Breast epithelium (tissue), 4 donors: ENCODE measurements around the gene DXO. TPM values are rescaled to one million over a fixed set of nuclear protein-coding genes. Genes with fewer than 3 reads are reported as not detected.
A peak's percentile ranks its signal among the peaks of the same experiment; 100 is the strongest.
"Not testable (repeated sequence)": the region's sequence is repeated elsewhere in the genome, so short reads cannot be mapped to it uniquely, and the experiment has no call there.

Experiments used
- DNase-seq, 2 donors: peaks; one replicate each; pipeline ENCODE4 v3.0.0-alpha.2; 2019; ENCODE audit warnings: low spot score in 2 of 2
- H3K27ac ChIP-seq, 2 donors: fragments of 200-600 bp; sonication (generic) in 1 of 2; one replicate each; pipeline ENCODE4 v1.5.1; 2016 to 2019; ENCODE audit warnings: mild to moderate bottlenecking in 1 of 2
- H3K27me3 ChIP-seq, 2 donors: fragments of 200-600 bp; sonication (generic) in 1 of 2; one replicate each; pipeline versions ENCODE4 v1.5.1 to v1.6.0; 2017 to 2019; ENCODE audit warnings: control low read depth in 1 of 2, mild to moderate bottlenecking in 1 of 2
- H3K36me3 ChIP-seq: fragments of 200-600 bp; one replicate; pipeline ENCODE4 v1.5.1; 2019
- H3K4me1 ChIP-seq, 2 donors: fragments of 200-600 bp; sonication (generic); one replicate each; pipeline ENCODE4 v1.5.1; 2016 to 2019; ENCODE audit warnings: control low read depth in 1 of 2
- H3K4me3 ChIP-seq, 3 donors: fragments of 200-600 bp; sonication (generic); 1 replicate in 2 of 3; 2 replicates in 1 of 3; pipeline ENCODE4 v1.5.1; 2016 to 2019; ENCODE audit warnings: mild to moderate bottlenecking in 3 of 3, moderate library complexity in 2 of 3
- H3K9me3 ChIP-seq, 2 donors: fragments of 200-600 bp; sonication (generic) in 1 of 2; one replicate each; pipeline ENCODE4 v1.5.1; 2016 to 2019; ENCODE audit warnings: control low read depth in 1 of 2
- CTCF ChIP-seq, 3 donors: fragments of 450-650 bp; IDR thresholded peaks; one replicate each; pipeline ENCODE4 v1.5.1; 2016 to 2017; ENCODE audit warnings: antibody characterized with exemption in 3 of 3, mild to moderate bottlenecking in 3 of 3, moderate library complexity in 3 of 3
- POLR2A ChIP-seq: fragments of 450-650 bp; IDR thresholded peaks from one replicate; pipeline ENCODE4 v1.6.1; 2016; ENCODE audit warnings: antibody characterized with exemption, mild to moderate bottlenecking, moderate library complexity
- POLR2AphosphoS5 ChIP-seq, 3 donors: sonication (generic); formaldehyde crosslinking; IDR thresholded peaks; one replicate each; pipeline ENCODE4 v1.6.1; 2017; ENCODE audit warnings: antibody characterized with exemption in 3 of 3
- intact Hi-C: fragments of 100-400 bp; cut with DNase I; formaldehyde crosslinking; loops from one replicate; pipeline ENCODE4 v1.15.1; 2023; ENCODE audit warnings: low total_unique reads
- total RNA-seq, 3 donors: library from RNA; depleted of rRNA; stranded (reverse); fragments of >200 nt; gene quantifications; one replicate each; pipeline ENCODE4 v1.1.0, GENCODE V29; 2016

DXO gene
- total RNA-seq, 3 donors from 2014 or later: 12.0 to 28.4 (median 22.0) TPM

- H3K4me3 ChIP-seq: no peak overlapping the region
- TF ChIP-seq CTCF (IDR thresholded peaks at IDR 0.05) (no peak), POLR2AphosphoS5 (IDR thresholded peaks at IDR 0.05) (no peak), POLR2A (no peak)
- peak overlapping the region in 1 of 2 donors; percentile 12 for H3K27ac ChIP-seq
- intact Hi-C loops: no loop called here
- no peak for DNase-seq
- no peaks in the 10 kb centered on the region for H3K9me3 ChIP-seq
- no peaks in the 10 kb centered on the region for H3K27me3 ChIP-seq
- H3K4me1 ChIP-seq: no peaks in the 10 kb centered on the region
- H3K36me3 ChIP-seq: no peaks in the 10 kb centered on the region
Observed at GRCh38 chr6:31979238-31979898, 7.4 kb upstream of the DXO start.

- no peaks in the 10 kb centered on the region for H3K9me3 ChIP-seq
- no peaks in the 10 kb centered on the region for H3K4me1 ChIP-seq
- intact Hi-C loops: no loop called here
- H3K27me3 ChIP-seq: no peaks in the 10 kb centered on the region
- no peak overlapping the region for H3K4me3 ChIP-seq
- H3K27ac ChIP-seq: no peak overlapping the region
- H3K36me3 ChIP-seq: no peaks in the 10 kb centered on the region
- TF ChIP-seq POLR2A: no peak
- no peak for TF ChIP-seq POLR2AphosphoS5 (IDR thresholded peaks at IDR 0.05)
- no peak for TF ChIP-seq CTCF (IDR thresholded peaks at IDR 0.05)
- DNase-seq: no peak
Observed at GRCh38 chr6:31978831-31979230, 6.9 kb upstream of the DXO start.

GRCh38 chr6:31977816-31978431 lies 6.0 kb upstream of the DXO start:
- Histone ChIP-seq H3K4me1 (peaks cover 4 to 8% of the 10 kb centered on the region in 2 donors), H3K27me3 (no peaks in the 10 kb centered on the region), H3K36me3 (no peaks in the 10 kb centered on the region), H3K4me3 (no peak overlapping the region), H3K27ac (no peak overlapping the region), H3K9me3 (no peaks in the 10 kb centered on the region)
- TF ChIP-seq POLR2A (no peak), POLR2AphosphoS5 (IDR thresholded peaks at IDR 0.05) (no peak), CTCF (IDR thresholded peaks at IDR 0.05) (no peak)
- no peak for DNase-seq
- intact Hi-C loops: no loop called here

- H3K4me1 ChIP-seq: peaks cover 7 to 11% of the 10 kb centered on the region in 2 donors
- H3K27me3 ChIP-seq, intact Hi-C loops, H3K27ac ChIP-seq, DNase-seq, H3K36me3 ChIP-seq, H3K4me3 ChIP-seq, H3K9me3 ChIP-seq: not testable (repeated sequence)
Observed at GRCh38 chr6:31976065-31976464, 4.1 kb upstream of the DXO start.

GRCh38 chr6:31972709-31973350 lies 892 bp upstream of the DXO start:
- H3K4me1 ChIP-seq: peaks cover 8 to 15% of the 10 kb centered on the region in 2 donors
- TF ChIP-seq CTCF (IDR thresholded peaks at IDR 0.05) (no peak), POLR2A (no peak), POLR2AphosphoS5 (IDR thresholded peaks at IDR 0.05) (no peak)

More at GRCh38 chr6:31972709-31973350, 892 bp upstream of the DXO start:
- peak overlapping the region; percentile 99 for H3K27ac ChIP-seq
- intact Hi-C loops: no loop called here
- no peaks in the 10 kb centered on the region for H3K27me3 ChIP-seq
- H3K36me3 ChIP-seq: no peaks in the 10 kb centered on the region
- peak overlapping the region; percentile 60 to 99 (median 73) for H3K4me3 ChIP-seq
- no peak for DNase-seq
- no peaks in the 10 kb centered on the region for H3K9me3 ChIP-seq
